AG04450 (cell line): ENCODE data around the gene IZUMO4. TPM values are rescaled to one million over a fixed set of nuclear protein-coding genes. Genes with fewer than 3 reads are reported as not detected.

Experiments
- CTCF ChIA-PET: fragments of 300-600, 350-600 bp; formaldehyde crosslinking; extraction: SDS; loops from one replicate; lab custom pipeline; 2022; ENCODE audit warnings: antibody characterized with exemption, inconsistent platforms; lab: Charles Lee
- POLR2A ChIA-PET: fragments of 350-600 bp; formaldehyde crosslinking; extraction: SDS; loops from one replicate; lab custom pipeline; 2021; ENCODE audit warnings: antibody characterized with exemption, inconsistent platforms; lab: Yijun Ruan, JAX
- DNase-seq: peaks from one replicate; pipeline ENCODE4 v3.0.0-alpha.2; 2011; ENCODE audit warnings: low read depth, low spot score
- H3K27ac ChIP-seq: one replicate; pipeline ENCODE4 v1.5.1; 2012; ENCODE audit warnings: low read depth, low read length, control low read depth
- H3K27me3 ChIP-seq: one replicate; pipeline ENCODE4 v1.6.0; 2012; ENCODE audit warnings: low read length; ENCODE audit not compliant: control insufficient read depth, insufficient read depth
- H3K4me3 ChIP-seq: 2 replicates; pipeline ENCODE4 v1.5.1; 2011; ENCODE audit warnings: mild to moderate bottlenecking, low read depth, low read length, control low read depth
- H3K9me3 ChIP-seq: 2 replicates; pipeline ENCODE4 v1.5.1; 2012; ENCODE audit warnings: low read length; ENCODE audit not compliant: control insufficient read depth, insufficient read depth
- CTCF ChIP-seq: IDR thresholded peaks from 2 replicates; pipeline ENCODE4 v1.5.1; 2011; ENCODE audit warnings: low read depth, low read length, control low read depth, inconsistent platforms
- polyA plus RNA-seq: library from polyadenylated mRNA; depleted of rRNA; stranded (reverse); fragments of >200 nt; gene quantifications from 2 replicates; pipeline ENCODE4 v1.2.3, GENCODE V29; 2011

The IZUMO4 gene
- polyA plus RNA-seq, 1 experiment, result 0.56 TPM

- H3K27ac ChIP-seq, result no peak overlapping the region
- H3K9me3 ChIP-seq, result no peaks in the 10 kb centered on the region; the same call in 1 of the 2 replicates
- H3K27me3 ChIP-seq, result no peaks in the 10 kb centered on the region
- ChIA-PET CTCF (interaction anchor here (0.6 to 1.2 kb wide), 4 partner anchors 10 to 107 kb away, joined by 3 to 7 read pairs (median 4); no protein-coding TSS in a partner anchor), POLR2A (interaction anchor here (0.5 to 0.8 kb wide), 3 partner anchors 10 to 17 kb away, joined by 3 to 7 read pairs (median 3); no protein-coding TSS in a partner anchor)
- no peak overlapping the region; the same call in 1 of the 2 replicates for H3K4me3 ChIP-seq
- DNase-seq, result no peak
- TF ChIP-seq CTCF, result no peak
These were observed 44.7 kb upstream of the IZUMO4 start for GRCh38 chr19:2051773-2052704.

GRCh38 chr19:2053601-2054389 is 42.9 kb upstream of the IZUMO4 start:
- no peak for TF ChIP-seq CTCF
- DNase-seq, result no peak
- ChIA-PET CTCF (interaction anchor here (0.5 to 1.4 kb wide), 2 partner anchors 16 to 338 kb away, joined by 3 to 5 read pairs; no protein-coding TSS in a partner anchor), POLR2A (no interaction called here)
- Histone ChIP-seq H3K4me3 (no peak overlapping the region), H3K27ac (no peak overlapping the region), H3K9me3 (no peaks in the 10 kb centered on the region; the same call in 1 of the 2 replicates), H3K27me3 (no peaks in the 10 kb centered on the region)

GRCh38 chr19:2054763-2055162 is 42.0 kb upstream of the IZUMO4 start:
- POLR2A ChIA-PET, result interaction anchor here (0.6 to 0.7 kb wide), 2 partner anchors 71 to 421 kb away, joined by 3 to 6 read pairs; partner anchors contain the start of gene GADD45B
- no peak for DNase-seq
- no peaks in the 10 kb centered on the region for H3K27me3 ChIP-seq
- H3K4me3 ChIP-seq, result no peak overlapping the region
- no peak overlapping the region for H3K27ac ChIP-seq
- H3K9me3 ChIP-seq, result peaks cover 2% of the 10 kb centered on the region; the same call in 1 of the 2 replicates
- CTCF ChIA-PET, result interaction anchor here (0.6 to 1.1 kb wide), 2 partner anchors 261 to 1055 kb away, joined by 4 to 6 read pairs; no protein-coding TSS in a partner anchor
- no peak for TF ChIP-seq CTCF

GRCh38 chr19:2055931-2056836 is 40.5 kb upstream of the IZUMO4 start:
- H3K9me3 ChIP-seq, result peaks cover 4% of the 10 kb centered on the region; the same call in 1 of the 2 replicates
- ChIA-PET CTCF (no interaction called here), POLR2A (interaction anchor here (0.6 to 0.7 kb wide), 2 partner anchors 14 to 39 kb away, joined by 3 to 5 read pairs; no protein-coding TSS in a partner anchor)
- peak overlapping the region; percentile 81 for H3K27ac ChIP-seq
- no peak for TF ChIP-seq CTCF
- no peak for DNase-seq
- H3K27me3 ChIP-seq, result no peaks in the 10 kb centered on the region
- peak overlapping the region; percentile 31 for H3K4me3 ChIP-seq
